RCC 7860 (cell line): ENCODE results near the gene MED28.

Experiments used
- DNase-seq: peaks from one replicate; pipeline ENCODE4 v3.0.0-alpha.2; 2015; ENCODE audit warnings: low spot score
- FAIRE-seq: peaks from 2 replicates; lab custom pipeline; 2012; peaks lifted over from hg19 to GRCh38; lab: Jason Lieb, UNC

Gene MED28

DNA sequence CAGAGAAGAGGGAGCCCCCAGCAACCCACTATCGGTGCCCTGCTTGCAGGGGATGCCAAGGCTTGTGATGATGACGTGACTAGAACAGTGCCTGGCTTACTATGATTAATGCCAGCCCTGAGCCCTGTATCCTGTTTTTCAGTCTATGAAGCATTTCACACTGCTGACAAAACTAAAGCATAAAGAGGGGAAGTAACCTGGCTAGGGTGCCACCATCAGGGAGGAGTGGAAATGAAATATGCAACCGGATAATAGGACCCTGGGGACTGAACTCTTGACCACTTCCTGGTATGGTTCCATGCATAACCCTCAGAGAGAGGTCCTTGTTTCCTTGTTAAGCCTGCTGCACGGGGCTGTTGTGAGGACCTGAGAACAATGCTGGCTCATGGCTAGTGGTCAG lies 50.3 kb downstream of the MED28 start:
- no peak for DNase-seq
- FAIRE-seq = no peak

DNA sequence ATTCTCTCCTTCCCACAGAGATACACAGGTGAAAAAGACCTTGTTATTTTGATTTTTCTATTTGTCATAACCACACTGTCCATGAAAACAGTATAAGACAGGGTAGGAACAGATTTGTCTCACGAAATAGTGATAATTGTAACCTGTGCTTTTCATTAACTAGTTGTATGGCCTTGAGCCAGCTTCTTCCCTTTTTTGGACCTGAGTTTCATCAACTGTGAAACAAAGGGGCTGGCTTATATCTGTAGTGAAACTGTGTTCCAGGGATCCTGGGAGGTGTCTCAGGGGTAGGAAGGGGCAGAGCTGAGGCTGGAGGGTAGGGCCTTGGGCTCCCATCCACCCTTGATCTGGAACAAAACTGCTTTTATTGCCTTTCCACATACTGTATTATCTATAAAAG lies 50.9 kb downstream of the MED28 start:
- DNase-seq = no peak
- FAIRE-seq = no peak

DNA sequence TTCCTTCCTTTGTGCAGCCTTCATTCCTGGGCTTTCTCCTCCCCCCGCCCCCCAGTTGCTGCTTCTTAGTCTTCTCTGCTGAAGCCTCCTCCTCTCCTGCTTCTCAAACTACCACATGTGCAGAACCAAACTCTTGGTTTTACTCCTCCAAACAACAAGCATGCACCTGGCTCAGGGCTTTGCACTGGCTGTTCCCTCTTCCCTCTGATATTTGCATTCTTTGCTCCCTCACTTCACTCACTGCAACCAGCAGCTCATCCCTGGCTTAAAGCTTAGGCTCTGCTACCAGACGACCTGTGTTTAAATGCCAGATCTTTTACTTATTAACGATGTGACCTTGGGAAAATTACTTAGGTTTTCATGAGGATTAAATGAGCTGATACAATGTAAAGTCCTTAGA lies 51.4 kb downstream of the MED28 start:
- FAIRE-seq = no peak
- no peak for DNase-seq

DNA sequence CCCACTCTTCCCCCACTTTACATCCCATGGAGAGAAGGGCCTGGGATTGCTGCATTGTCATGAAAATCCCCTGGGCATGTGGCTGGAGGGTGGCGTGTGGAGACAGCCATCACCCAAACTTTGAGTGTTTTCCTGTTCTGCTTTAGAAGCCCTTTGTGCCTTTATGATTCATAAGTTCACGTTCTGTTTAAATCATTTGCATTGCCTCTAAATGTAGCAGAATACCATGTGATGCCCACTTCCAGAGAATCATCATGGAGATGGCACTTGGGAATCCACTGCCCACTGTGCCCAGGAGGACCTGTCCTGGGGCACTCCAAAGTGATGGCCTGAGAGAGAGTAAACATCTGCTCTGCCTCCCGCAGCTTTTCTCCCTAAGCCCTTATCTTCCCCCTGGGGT lies 52.8 kb downstream of the MED28 start:
- FAIRE-seq = no peak
- DNase-seq = no peak

DNA sequence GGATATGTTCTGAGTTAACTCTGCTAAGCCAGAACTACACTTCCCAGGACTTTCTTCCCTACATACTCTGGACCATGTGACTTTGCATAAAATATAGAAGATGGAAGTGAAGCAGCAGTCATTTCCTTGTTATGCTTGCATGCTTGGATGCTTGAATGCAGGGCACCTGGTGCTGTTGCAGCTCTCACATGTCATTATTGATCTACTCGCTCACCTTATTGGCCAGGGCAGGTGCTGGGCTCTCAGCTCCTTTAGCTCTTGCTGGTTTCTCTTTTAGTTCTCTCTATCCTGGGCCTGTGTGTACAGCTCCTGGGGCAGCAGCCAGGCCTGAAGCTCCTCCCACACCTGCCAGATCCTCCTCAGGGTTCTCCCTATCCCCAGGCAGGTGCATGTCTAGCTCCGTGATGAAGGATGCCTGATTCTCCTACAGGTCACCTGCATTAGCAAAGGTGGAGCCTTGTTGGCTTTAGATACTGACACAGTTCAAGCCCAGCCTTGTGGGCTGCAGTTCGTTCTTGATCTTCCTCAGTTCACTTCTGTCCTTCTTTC lies 53.3 kb downstream of the MED28 start:
- FAIRE-seq = no peak
- DNase-seq = no peak

DNA sequence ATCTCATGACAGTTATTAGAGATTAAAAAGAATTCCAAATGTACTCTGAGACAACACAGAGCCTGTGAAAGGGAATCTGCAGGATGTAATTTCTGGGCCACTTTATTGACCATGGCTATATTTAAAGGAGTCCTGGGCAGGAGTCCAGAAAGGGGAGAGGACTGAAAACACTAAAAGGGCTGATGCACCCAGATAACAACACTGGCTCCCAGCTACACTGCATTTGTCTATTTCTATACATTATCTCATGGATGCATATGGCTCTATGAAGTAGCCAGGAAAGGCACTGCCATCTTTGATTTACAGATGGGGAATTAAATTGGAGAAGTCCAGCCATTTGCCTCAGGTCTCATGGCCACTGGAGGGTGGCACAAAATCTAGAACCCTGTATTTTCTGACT lies 56.0 kb downstream of the MED28 start:
- no peak for DNase-seq
- no peak for FAIRE-seq

DNA sequence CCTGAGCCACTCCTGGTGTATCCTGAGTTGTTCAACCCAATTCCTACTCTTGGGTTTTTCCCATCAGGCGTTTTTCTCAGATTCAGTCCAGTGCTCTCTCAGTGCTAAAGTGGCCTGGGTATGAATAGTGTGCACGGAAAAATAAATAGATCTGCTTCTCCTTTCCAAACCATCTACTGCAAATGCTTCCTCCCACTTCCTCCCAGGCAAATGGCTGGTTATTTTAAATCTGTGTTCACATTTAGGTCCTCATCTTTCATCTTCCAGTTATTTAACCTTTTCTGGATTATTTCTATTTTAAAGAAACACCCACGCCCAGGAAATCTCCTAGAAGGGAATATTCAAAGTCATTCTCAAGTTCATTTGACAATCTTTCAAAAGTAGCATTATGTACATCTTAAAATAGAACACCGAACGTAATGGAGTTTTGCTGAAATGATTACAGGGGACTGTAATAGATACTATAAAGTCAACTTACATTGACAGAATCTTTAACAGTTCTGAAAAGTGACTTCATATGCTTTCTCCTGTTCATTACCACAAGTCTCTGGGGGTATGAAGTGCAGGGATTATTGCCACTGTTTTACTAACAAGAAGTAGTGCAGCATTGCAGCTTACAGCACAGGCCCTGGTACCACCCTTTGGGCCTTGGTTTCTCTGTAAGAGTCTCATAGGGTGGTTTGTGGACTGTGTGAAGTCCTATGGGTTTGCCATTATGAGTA lies 66.3 kb downstream of the MED28 start:
- no peak for DNase-seq
- no peak for FAIRE-seq

DNA sequence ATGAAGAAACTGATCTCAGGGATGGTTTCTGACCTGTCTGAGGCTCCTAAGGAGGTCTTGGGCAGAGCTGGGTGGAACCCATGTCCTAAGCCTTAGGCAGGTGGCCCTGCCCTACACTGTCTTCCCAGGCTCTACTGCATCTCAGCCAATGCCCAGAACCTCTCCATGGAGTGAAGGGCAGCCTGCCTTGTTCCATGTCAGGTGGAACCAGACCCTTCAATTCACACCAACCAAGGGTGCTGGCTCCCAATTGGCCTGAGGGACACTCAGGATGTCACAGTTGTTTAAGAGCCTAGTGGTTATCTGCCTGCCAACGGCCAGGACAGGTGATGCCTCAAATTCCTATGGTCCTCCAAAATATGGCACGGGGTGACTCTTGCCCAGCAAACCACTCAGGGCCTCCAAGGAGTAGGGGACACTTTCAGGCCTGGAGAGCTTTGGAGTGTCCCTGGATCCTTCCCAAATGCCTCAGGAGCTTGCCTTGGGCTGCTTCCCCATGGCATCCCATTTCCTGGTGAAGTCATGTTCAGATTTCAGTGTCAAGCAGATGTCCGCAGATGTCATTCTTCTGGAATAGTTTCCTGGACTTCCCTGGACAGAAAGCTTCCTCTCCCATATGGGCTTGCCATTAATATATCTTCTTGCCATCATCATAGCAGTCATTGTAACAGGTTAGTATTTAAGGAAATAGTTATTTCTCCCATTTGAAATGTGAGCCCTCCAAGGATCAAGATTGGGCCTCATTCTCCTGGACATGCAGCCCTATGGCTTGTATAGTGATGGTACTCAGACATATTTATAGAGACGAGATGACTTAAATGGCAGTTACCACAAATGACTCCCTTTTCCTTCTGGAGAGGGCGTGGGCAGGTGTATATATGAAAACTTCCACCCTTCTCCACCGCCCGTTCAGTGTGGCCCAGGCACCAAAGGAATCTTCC lies 67.1 kb downstream of the MED28 start:
- DNase-seq (no peak), FAIRE-seq (no peak)

DNA sequence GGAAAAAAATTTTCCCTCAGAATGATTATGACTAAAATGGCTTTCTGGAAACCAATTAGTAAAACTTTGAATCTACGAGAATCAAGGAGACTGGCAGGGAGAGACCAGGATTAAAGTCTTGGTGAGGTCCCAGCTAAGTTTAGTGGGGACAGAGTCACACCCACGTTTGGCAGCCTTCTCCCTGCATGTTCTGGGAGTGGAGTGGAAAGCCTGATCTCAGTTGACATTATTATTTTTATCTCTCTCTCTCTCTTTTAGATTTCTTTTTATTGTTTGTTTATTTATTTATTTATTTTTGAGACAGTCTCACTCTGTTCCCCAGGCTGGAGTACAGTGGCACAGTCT lies 67.8 kb downstream of the MED28 start:
- DNase-seq = no peak
- FAIRE-seq = no peak
